Measurements from ENCODE around the gene RSL24D1. TPM values are rescaled to one million over a fixed set of nuclear protein-coding genes. Genes with fewer than 3 reads are reported as not detected.

Gene RSL24D1
- total RNA-seq, 2 donors from 2014 or later, result 13.5 to 46.7 TPM

- H3K36me3 ChIP-seq (replicated peaks in 1 of 2; ENCODE audit: insufficient read depth in 1 of 2, low read depth in 2 of 2), result no peaks in the 10 kb centered on the region
- H3K9me3 ChIP-seq, result no peaks in the 10 kb centered on the region
- H3K27ac ChIP-seq, result no peak overlapping the region
- DNase-seq (no peak), ATAC-seq (no peak)
- intact Hi-C loops (cut with DNase I), result no loop called here
- H3K4me1 ChIP-seq, result no peaks in the 10 kb centered on the region
- 89% methylated on average over 2 of the region's 2 CpGs for WGBS, 2 donors
- H3K4me3 ChIP-seq, result no peak overlapping the region
- H3K27me3 ChIP-seq, result no peaks in the 10 kb centered on the region
- TF ChIP-seq POLR2A (IDR thresholded peaks at IDR 0.05) (no peak), CTCF (IDR thresholded peaks at IDR 0.05) (no peak)
These were observed 64.1 kb downstream of the RSL24D1 start for GRCh38 chr15:55132672-55133071.

Other genes with a start within 250 kb of the RSL24D1 start
- 1 to 10 TPM; 9.6 to 9.9 TPM for gene RAB27A, start 92.9 kb upstream of the RSL24D1 start, total RNA-seq
- 10 to 100 TPM; 11.2 to 16.1 TPM for gene PIGBOS1, start 122.2 kb upstream of the RSL24D1 start, total RNA-seq
- gene PIGB, start 122.3 kb upstream of the RSL24D1 start, total RNA-seq, result 10 to 100 TPM in 1 of 2 donors, 1 to 10 TPM in 1; 9.1 to 17.1 TPM
- 10 to 100 TPM; 64.3 to 71.9 TPM for gene CCPG1, start 211.4 kb upstream of the RSL24D1 start, total RNA-seq
- gene PIERCE2, start 211.6 kb upstream of the RSL24D1 start, total RNA-seq, result 1 to 10 TPM; 2.0 to 2.1 TPM